Caki2 (cell line): ENCODE data around the gene SLC2A13. TPM values are rescaled to one million over a fixed set of nuclear protein-coding genes. Genes with fewer than 3 reads are reported as not detected.

Source experiments
- DNase-seq: peaks from one replicate; pipeline ENCODE4 v3.0.0-alpha.2; 2015; ENCODE audit warnings: low read depth
- in situ Hi-C: cut with HindIII; loops from 2 replicates; pipeline ENCODE4 v1.10.0; 2016; ENCODE audit warnings: low sequenced_read_pairs, low pct_unique_long_range_greater_than_20kb, mixed read lengths
- total RNA-seq: library from RNA; depleted of rRNA; stranded (reverse); fragments of >200 nt; shearing (Covaris generic); gene quantifications from 2 replicates; pipeline ENCODE4 v1.2.3, GENCODE V29; 2014; ENCODE audit warnings: low replicate concordance

SLC2A13 gene
- total RNA-seq, 1 experiment from 2014 or later: 9.2 TPM

GRCh38 chr12:40107098-40107802 is 1.4 kb upstream of the SLC2A13 start:
- DNase-seq: peak; percentile 68
- in situ Hi-C loops: no loop called here

GRCh38 chr12:40106655-40107054 is 774 bp upstream of the SLC2A13 start:
- no peak for DNase-seq
- in situ Hi-C loops: no loop called here

- in situ Hi-C loops: no loop called here
- no peak for DNase-seq
These were observed 287 bp upstream of the SLC2A13 start for GRCh38 chr12:40106202-40106533.

GRCh38 chr12:40105265-40105514 is 691 bp downstream of the SLC2A13 start:
- DNase-seq: no peak
- in situ Hi-C loops: no loop called here

GRCh38 chr12:40104461-40105264 is 1.2 kb downstream of the SLC2A13 start:
- DNase-seq: no peak
- in situ Hi-C loops: no loop called here

- no peak for DNase-seq
- in situ Hi-C loops: no loop called here
These were observed 2.8 kb downstream of the SLC2A13 start for GRCh38 chr12:40103043-40103442.

- no peak for DNase-seq
- in situ Hi-C loops: no loop called here
These were observed 4.1 kb downstream of the SLC2A13 start for GRCh38 chr12:40101747-40102146.

GRCh38 chr12:40099423-40099853 is 6.4 kb downstream of the SLC2A13 start:
- DNase-seq: peak; percentile 88
- in situ Hi-C loops: no loop called here

GRCh38 chr12:40098406-40099145 is 7.3 kb downstream of the SLC2A13 start:
- no peak for DNase-seq

GRCh38 chr12:40093512-40093911 is 12.4 kb downstream of the SLC2A13 start:
- in situ Hi-C loops: no loop called here

More at GRCh38 chr12:40098406-40099145, 7.3 kb downstream of the SLC2A13 start:
- in situ Hi-C loops: no loop called here

GRCh38 chr12:40086471-40086870 is 19.4 kb downstream of the SLC2A13 start:
- in situ Hi-C loops: no loop called here
- no peak for DNase-seq

More at GRCh38 chr12:40093512-40093911, 12.4 kb downstream of the SLC2A13 start:
- DNase-seq: no peak

- in situ Hi-C loops: no loop called here
These were observed 27.6 kb downstream of the SLC2A13 start for GRCh38 chr12:40078266-40078665.

GRCh38 chr12:40075458-40075857 is 30.4 kb downstream of the SLC2A13 start:
- in situ Hi-C loops: no loop called here
- DNase-seq: no peak

More at GRCh38 chr12:40078266-40078665, 27.6 kb downstream of the SLC2A13 start:
- DNase-seq: no peak

- DNase-seq: no peak
- in situ Hi-C loops: no loop called here
These were observed 37.5 kb downstream of the SLC2A13 start for GRCh38 chr12:40068416-40068815.

- in situ Hi-C loops: no loop called here
- no peak for DNase-seq
These were observed 40.2 kb downstream of the SLC2A13 start for GRCh38 chr12:40065636-40066035.

- no peak for DNase-seq
- in situ Hi-C loops: no loop called here
These were observed 42.5 kb downstream of the SLC2A13 start for GRCh38 chr12:40063414-40063813.

GRCh38 chr12:40058721-40059190 is 47.1 kb downstream of the SLC2A13 start:
- no peak for DNase-seq
- in situ Hi-C loops: no loop called here

GRCh38 chr12:40056373-40056772 is 49.5 kb downstream of the SLC2A13 start:
- in situ Hi-C loops: no loop called here
- no peak for DNase-seq

GRCh38 chr12:40055776-40056175 is 50.1 kb downstream of the SLC2A13 start:
- DNase-seq: no peak
- in situ Hi-C loops: no loop called here
